Measurements from ENCODE around the gene EFCAB5. TPM values are rescaled to one million over a fixed set of nuclear protein-coding genes. Genes with fewer than 3 reads are reported as not detected.
A peak's percentile ranks its signal among the peaks of the same experiment; 100 is the strongest.

Gene EFCAB5
- total and polyA plus RNA-seq, 2 experiments from 2014 or later: 0.68 TPM; not detected in 1

- TF ChIP-seq EZH2phosphoT487 (IDR thresholded peaks at IDR 0.05; ENCODE audit: unreplicated experiment) (no peak), JUNB (IDR thresholded peaks at IDR 0.05; ENCODE audit: unreplicated experiment) (no peak), ZNF114 (CRISPR knock-in tag; IDR thresholded peaks at IDR 0.05) (no peak)
Observed at GRCh38 chr17:30103921-30104320, 162.5 kb downstream of the EFCAB5 start (continued).

DNA sequence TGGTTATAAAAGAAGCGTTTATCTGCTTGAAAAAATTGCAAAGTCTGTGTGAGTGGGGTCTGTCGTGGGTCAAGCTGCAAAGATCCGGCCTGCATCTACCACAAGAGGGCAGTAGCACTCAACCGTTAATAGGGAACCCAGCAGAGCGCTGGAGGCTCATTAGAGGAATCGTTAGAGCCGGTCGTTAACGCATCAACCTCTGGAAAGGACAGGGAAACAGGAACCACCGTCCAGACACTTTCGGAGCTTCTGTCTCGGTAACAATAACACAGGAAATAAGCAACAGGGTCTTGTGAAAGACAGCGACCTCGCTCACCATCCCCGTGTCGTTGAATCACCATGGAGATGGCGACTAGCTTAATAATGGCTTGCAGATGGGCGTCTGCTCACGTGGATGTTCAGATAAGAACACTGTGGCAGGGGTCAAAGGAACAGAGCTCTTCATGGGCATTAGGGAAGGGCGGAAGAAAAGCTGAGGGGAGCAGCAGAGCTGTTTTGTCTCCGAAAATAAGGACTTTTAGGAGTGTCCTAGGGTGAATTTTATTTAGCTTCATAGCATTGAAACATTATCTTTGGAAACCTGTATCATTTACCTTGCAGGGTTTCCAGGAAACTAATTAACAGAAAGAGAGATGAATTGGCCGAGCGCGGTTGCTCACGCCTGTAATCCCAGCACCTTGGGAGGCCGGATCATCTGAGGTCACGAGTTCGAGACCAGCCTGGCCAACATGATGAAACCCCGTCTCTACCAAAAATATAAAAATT lies 163.3 kb downstream of the EFCAB5 start:
- Mint-ChIP-seq H3K4me1 (peaks cover 3% of the 10 kb centered on the region; the same call in 1 of the 3 replicates), H3K9me3 (no peaks in the 10 kb centered on the region), H3K27ac (peak overlapping the region; percentile 39; the same call in 1 of the 2 replicates), H3K36me3 (ENCODE audit: low read depth) (no peaks in the 10 kb centered on the region), H3K4me3 (peak overlapping the region; percentile 75), H3K27me3 (ENCODE audit: insufficient read depth, low read depth, poor library complexity) (peaks cover 5% of the 10 kb centered on the region)
- H3K27ac ChIP-seq (ENCODE audit: low read depth): no peak overlapping the region
- no peaks in the 10 kb centered on the region for H3K9me2 ChIP-seq (ENCODE audit: insufficient read depth)
- H2AFZ ChIP-seq: peak overlapping the region; percentile 11; the same call in 1 of the 2 replicates
- H4K20me1 ChIP-seq (replicated peaks; ENCODE audit: insufficient read depth): no peaks in the 10 kb centered on the region
- peak overlapping the region; percentile 51 for H3K4me2 ChIP-seq
- ATAC-seq: peak; percentile 98
- no peaks in the 10 kb centered on the region for H3K4me1 ChIP-seq (ENCODE audit: insufficient read depth)
- DNase-seq (ENCODE audit: low spot score): peak; percentile 95
- H3F3A ChIP-seq (replicated peaks; ENCODE audit: low read depth): no peaks in the 10 kb centered on the region
- no peaks in the 10 kb centered on the region for H3K27me3 ChIP-seq (ENCODE audit: insufficient read depth)
- H3K79me2 ChIP-seq (replicated peaks; ENCODE audit: insufficient read depth): no peaks in the 10 kb centered on the region
- H3K4me3 ChIP-seq: peak overlapping the region; percentile 43
- no peaks in the 10 kb centered on the region for H3K36me3 ChIP-seq (ENCODE audit: insufficient read depth)
- TF ChIP-seq, protein P1, sequence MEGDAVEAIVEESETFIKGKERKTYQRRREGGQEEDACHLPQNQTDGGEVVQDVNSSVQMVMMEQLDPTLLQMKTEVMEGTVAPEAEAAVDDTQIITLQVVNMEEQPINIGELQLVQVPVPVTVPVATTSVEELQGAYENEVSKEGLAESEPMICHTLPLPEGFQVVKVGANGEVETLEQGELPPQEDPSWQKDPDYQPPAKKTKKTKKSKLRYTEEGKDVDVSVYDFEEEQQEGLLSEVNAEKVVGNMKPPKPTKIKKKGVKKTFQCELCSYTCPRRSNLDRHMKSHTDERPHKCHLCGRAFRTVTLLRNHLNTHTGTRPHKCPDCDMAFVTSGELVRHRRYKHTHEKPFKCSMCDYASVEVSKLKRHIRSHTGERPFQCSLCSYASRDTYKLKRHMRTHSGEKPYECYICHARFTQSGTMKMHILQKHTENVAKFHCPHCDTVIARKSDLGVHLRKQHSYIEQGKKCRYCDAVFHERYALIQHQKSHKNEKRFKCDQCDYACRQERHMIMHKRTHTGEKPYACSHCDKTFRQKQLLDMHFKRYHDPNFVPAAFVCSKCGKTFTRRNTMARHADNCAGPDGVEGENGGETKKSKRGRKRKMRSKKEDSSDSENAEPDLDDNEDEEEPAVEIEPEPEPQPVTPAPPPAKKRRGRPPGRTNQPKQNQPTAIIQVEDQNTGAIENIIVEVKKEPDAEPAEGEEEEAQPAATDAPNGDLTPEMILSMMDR (conservative IDR thresholded peaks at IDR 0.05; ENCODE audit: low read depth in 2 of 2): peak; percentile 92 to 96
- TF ChIP-seq ZNF331 (CRISPR knock-in tag; IDR thresholded peaks at IDR 0.05; ENCODE audit: low read depth): no peak
- no peak for TF ChIP-seq ETS1 (IDR thresholded peaks at IDR 0.05)
- TF ChIP-seq NANOG (IDR thresholded peaks at IDR 0.05; ENCODE audit: borderline replicate concordance): 0 out of 2 replicates have a peak, but pooled peaks have one; percentile 27
- TF ChIP-seq, protein P2, sequence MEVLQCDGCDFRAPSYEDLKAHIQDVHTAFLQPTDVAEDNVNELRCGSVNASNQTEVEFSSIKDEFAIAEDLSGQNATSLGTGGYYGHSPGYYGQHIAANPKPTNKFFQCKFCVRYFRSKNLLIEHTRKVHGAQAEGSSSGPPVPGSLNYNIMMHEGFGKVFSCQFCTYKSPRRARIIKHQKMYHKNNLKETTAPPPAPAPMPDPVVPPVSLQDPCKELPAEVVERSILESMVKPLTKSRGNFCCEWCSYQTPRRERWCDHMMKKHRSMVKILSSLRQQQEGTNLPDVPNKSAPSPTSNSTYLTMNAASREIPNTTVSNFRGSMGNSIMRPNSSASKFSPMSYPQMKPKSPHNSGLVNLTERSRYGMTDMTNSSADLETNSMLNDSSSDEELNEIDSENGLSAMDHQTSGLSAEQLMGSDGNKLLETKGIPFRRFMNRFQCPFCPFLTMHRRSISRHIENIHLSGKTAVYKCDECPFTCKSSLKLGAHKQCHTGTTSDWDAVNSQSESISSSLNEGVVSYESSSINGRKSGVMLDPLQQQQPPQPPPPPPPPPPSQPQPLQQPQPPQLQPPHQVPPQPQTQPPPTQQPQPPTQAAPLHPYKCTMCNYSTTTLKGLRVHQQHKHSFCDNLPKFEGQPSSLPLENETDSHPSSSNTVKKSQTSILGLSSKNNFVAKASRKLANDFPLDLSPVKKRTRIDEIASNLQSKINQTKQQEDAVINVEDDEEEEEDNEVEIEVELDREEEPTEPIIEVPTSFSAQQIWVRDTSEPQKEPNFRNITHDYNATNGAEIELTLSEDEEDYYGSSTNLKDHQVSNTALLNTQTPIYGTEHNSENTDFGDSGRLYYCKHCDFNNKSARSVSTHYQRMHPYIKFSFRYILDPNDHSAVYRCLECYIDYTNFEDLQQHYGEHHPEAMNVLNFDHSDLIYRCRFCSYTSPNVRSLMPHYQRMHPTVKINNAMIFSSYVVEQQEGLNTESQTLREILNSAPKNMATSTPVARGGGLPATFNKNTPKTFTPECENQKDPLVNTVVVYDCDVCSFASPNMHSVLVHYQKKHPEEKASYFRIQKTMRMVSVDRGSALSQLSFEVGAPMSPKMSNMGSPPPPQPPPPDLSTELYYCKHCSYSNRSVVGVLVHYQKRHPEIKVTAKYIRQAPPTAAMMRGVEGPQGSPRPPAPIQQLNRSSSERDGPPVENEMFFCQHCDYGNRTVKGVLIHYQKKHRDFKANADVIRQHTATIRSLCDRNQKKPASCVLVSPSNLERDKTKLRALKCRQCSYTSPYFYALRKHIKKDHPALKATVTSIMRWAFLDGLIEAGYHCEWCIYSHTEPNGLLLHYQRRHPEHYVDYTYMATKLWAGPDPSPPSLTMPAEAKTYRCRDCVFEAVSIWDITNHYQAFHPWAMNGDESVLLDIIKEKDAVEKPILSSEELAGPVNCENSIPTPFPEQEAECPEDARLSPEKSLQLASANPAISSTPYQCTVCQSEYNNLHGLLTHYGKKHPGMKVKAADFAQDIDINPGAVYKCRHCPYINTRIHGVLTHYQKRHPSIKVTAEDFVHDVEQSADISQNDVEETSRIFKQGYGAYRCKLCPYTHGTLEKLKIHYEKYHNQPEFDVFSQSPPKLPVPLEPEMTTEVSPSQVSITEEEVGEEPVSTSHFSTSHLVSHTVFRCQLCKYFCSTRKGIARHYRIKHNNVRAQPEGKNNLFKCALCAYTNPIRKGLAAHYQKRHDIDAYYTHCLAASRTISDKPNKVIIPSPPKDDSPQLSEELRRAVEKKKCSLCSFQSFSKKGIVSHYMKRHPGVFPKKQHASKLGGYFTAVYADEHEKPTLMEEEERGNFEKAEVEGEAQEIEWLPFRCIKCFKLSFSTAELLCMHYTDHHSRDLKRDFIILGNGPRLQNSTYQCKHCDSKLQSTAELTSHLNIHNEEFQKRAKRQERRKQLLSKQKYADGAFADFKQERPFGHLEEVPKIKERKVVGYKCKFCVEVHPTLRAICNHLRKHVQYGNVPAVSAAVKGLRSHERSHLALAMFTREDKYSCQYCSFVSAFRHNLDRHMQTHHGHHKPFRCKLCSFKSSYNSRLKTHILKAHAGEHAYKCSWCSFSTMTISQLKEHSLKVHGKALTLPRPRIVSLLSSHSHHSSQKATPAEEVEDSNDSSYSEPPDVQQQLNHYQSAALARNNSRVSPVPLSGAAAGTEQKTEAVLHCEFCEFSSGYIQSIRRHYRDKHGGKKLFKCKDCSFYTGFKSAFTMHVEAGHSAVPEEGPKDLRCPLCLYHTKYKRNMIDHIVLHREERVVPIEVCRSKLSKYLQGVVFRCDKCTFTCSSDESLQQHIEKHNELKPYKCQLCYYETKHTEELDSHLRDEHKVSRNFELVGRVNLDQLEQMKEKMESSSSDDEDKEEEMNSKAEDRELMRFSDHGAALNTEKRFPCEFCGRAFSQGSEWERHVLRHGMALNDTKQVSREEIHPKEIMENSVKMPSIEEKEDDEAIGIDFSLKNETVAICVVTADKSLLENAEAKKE (CRISPR knock-in tag; IDR thresholded peaks at IDR 0.05): no peak
- TF ChIP-seq REST (IDR thresholded peaks at IDR 0.05; ENCODE audit: unreplicated experiment): no peak
- TF ChIP-seq STAT1 (IDR thresholded peaks at IDR 0.05; ENCODE audit: unreplicated experiment): no peak
- 0 out of 2 replicates have a peak, but pooled peaks have one; percentile 16 for TF ChIP-seq POLR2AphosphoS5 (IDR thresholded peaks at IDR 0.05; ENCODE audit: low read depth)
- no peak for TF ChIP-seq ZNF114 (CRISPR knock-in tag; IDR thresholded peaks at IDR 0.05)
- TF ChIP-seq EZH2phosphoT487 (IDR thresholded peaks at IDR 0.05; ENCODE audit: unreplicated experiment): no peak

All from GM23338 (cell line).